SH-SY5Y (cell line): ENCODE data around the gene SLC13A4.

Experiments used
- GATA2 ChIP-seq: IDR thresholded peaks from 2 replicates; pipeline ENCODE4 v1.6.1; 2011; ENCODE audit warnings: mild to moderate bottlenecking, low read depth, low read length
- GATA3 ChIP-seq: IDR thresholded peaks from 2 replicates; pipeline ENCODE4 v1.6.1; 2011; ENCODE audit warnings: low read depth, mild to moderate bottlenecking, low read length, moderate library complexity

GRCh38 chr7:135742371-135742770 is 14.4 kb upstream of the SLC13A4 start:
- TF ChIP-seq GATA2 = no peak
- no peak for TF ChIP-seq GATA3
